HG02763 (cell line): ENCODE results near the gene ROR1.
"Not testable (repeated sequence)": the region's sequence is repeated elsewhere in the genome, so short reads cannot be mapped to it uniquely, and the experiment has no call there.

Experiments used
- ATAC-seq: cut with Tn5 transposase; IDR thresholded peaks from one replicate; pipeline ENCODE4 v1.9.1; 2021; ENCODE audit warnings: mild to moderate bottlenecking, moderate library complexity; ENCODE audit not compliant: unreplicated experiment

ROR1 gene

DNA sequence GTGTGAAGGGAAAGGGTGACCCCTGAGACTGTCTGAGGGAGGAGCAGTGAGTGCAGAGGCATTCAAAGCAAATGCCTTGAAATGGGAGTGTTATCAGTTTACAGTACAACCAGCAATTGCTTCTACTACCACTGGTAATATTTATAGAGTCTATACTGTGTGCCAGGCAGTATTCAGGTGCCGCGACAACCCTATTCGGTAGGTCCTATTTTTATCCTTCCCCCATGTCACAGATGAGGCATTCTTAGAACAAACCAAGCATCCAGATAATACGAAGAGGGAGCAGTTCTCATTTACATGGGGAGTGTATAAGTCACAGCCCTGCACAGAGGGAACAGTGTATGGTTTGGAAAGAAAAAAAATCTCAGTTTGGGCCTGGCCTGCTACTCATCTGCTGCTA, 18.3 kb downstream of the ROR1 start:
- no peak for ATAC-seq

DNA sequence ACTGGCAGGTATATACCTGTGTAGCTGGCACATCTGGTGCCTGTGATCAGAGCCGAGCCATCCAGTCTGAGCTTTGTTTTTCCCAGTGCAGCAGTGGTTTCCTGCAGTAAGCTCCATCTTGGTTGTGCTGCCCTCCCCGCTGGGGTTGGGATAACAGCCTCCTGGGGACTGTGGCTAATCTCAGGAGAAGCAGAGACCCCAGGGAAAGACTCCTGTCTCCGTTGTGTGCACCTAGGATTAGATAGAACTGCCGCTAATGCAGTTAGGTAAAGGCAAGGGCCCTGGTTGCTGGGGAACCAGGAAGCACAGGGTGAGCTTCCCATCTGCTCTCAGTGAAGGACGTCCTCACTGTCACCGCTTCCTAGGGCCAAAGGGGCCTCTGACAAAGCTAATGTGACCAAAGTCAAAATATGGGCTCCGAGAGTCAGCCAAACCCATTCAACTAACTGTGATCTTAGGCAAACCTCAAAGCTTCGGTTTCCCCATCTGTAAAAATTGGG, 20.0 kb downstream of the ROR1 start:
- no peak for ATAC-seq

DNA sequence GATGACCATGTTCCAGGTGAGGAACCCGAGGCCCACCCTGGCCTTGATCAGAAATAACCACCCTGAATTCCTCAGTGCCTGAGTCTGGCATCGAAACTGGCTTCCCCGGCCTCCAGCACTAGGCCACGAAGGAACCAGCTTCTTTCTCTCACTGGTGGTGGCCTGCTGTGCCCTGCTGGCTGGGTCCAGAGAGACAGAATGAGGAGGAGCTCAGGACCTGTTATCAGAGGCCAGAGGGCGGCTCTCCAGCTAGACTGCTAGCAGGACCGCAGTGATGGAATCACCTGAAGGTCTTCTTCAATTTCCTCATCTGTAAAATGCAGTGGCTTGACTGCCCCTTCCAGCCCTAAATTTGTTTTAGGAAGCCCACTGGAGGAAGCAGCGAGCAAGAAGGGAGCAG, 20.5 kb downstream of the ROR1 start:
- no peak for ATAC-seq

DNA sequence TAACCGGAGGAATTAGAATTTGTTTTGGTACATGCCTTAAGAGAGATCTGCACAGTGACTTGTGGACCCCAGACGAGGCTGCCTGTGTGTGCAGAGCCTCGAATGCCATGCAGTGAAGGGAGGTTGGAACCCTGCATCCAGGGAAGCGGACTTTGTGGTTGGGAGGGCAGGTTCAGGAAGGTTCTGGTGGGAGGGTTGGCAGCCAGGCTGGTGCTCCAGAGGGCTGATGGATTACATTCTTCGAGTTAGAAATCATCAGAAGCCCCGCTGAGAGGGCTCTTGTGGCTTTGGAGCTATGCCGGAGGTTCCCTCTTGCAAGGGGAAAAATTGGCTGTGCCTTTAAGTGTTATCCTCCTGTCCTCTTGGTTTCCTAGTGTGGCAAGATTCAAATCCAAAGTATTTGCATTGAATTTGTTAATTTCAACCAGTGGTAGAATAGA, 21.1 kb downstream of the ROR1 start:
- ATAC-seq: no peak

DNA sequence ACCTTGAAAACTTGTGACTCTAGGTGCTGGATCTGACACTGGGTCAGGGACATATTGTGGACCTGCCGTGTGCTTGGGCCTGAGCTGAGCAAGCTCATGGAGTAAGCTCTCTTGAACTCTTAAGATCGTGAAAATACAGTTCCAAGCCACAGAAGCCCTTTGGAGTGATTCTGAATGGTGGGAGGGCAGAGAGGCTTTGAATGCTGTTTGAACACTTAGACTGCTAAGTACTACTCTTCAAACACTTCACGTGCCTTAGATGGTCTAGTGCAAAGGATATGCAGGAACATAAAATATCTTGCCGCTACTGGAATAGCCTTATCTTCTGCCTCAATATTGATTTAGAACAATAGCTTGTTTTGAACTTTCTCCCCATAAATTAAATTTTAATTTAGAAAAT, 21.6 kb downstream of the ROR1 start:
- ATAC-seq: no peak

DNA sequence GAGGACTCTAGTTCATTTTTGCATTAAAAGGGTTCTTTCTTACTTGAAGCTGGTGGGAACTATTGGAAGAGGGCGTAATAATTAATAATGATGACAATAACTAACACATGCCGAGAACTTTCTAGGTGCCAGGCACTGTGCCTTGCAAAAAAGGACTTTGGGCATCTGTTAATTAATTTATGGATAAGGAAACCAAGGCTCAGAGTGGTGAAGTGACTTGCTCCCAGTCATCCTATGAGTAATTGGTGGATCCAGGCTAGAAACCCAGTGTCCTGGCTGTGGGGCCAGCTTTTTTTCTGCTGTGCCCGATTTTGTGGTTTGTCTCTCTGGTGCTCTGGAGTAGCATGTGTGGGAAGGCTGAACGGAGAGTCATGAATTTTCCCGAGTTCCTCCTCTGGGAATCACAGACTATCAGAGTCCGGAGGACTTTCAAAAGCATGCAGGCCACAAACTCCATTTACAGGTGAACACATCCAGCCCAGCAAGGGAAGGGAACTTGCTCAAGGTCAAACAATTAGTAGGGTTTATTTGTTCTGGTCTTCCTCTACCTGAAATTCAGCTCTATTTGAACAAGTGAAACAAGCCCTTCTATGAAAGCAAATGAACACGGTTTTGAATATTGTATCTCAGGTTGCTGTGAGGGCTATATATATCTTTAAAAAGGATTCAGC, 23.4 kb downstream of the ROR1 start:
- no peak for ATAC-seq

DNA sequence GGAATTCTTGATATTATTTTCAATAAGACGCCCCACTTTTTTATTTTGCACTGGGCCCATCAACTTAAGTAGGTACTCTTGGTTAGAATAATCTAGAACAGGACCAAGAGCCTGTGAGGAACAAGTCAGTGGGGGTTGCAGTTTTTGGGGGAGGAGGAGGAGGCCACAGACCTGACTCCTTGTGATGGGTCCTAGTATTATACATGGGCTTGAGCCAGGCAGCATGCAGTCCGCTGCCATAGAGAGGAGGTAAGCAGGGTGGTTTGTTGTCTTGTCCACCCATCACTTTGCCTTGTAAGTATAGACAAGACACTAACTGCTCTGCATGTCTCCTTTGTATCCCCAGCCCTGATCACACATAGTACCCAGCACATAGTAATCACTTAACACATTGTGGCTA, 24.5 kb downstream of the ROR1 start:
- no peak for ATAC-seq

DNA sequence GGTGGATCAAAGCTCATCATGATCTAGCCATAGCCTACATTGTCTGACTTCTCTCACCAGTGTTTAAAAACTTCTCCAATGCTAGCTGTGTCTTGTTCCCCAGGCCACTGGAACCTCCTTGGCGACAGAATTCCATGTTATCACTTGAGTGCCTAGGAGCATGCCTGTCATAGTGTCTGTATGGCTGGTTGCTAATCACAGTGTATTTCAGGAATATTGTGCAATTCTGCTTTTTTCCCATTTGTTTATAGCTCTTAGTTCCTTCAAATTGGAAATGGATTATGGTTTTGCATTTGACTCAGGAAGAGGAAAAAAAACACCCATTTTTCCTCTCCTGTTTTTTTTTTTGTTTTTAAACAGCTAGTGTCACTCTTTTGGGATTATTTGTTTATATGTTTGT, 25.5 kb downstream of the ROR1 start:
- no peak for ATAC-seq

DNA sequence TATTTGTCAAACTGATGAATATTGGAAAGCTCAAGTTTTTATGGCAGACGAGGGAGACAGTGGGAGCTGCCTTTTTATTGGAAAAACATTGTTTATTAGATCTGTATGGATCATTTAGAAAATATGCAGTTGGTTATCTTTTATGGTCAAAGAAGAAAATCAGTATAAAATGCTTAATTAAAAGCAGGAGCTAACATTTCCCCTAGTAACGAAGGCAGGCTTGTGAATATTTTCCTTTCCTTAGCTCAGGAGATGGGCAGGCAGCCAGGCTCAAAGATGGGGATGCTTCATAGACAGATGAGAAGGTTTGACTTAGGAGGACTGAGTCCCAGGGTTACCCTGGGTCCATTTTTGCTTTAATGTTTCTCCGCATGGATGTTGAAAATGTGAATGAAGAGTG, 26.0 kb downstream of the ROR1 start:
- ATAC-seq: no peak

DNA sequence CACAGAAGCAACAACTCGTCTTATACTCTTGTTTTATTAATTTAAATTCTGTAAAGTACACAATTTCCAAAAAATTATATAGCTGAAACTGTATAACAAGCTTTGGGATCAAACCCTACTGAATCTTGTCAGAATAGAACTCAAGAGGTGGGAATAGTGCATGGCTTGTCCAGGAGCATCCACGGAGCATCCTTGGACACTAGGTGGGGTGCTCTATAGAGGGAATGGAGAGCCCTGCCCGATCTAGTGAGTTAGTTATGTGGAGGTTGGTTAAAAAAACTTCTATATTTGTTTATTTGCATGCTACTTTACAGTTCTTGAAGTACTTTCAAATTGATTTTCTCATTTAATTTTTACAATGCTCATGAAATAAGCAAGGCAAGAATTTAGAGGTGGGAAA, 28.3 kb downstream of the ROR1 start:
- no peak for ATAC-seq

DNA sequence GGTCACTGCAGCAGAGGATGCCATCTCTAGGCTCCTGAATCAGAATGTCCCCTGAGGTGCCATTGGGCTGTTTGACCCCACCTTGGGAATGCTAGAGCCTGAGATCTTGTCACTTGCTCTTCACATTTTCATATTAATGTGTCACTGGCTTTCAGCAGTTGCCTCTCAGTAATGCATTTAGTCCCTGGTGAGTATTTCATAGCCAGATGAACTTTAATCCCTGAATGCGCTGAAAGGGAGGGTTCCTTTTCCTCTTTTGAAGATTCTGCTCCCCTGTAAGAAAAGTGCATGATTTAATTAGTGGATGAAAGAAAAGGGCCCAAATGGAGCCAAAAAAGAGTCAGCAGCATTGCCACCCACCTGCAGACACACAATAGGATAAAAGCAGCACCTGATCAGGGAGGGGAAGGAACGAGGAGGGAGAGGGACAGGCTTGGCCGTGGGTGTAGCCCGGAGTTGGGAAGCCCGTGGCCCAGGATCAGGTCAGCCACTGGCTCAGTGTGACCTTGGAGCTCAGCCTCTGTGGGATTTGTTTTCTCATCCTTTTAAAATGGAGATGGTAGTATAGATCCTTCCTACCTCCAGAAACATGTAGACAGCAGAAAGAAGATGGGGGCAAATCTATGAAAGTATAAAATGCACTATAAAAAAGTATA, 31.1 kb downstream of the ROR1 start:
- ATAC-seq: no peak

DNA sequence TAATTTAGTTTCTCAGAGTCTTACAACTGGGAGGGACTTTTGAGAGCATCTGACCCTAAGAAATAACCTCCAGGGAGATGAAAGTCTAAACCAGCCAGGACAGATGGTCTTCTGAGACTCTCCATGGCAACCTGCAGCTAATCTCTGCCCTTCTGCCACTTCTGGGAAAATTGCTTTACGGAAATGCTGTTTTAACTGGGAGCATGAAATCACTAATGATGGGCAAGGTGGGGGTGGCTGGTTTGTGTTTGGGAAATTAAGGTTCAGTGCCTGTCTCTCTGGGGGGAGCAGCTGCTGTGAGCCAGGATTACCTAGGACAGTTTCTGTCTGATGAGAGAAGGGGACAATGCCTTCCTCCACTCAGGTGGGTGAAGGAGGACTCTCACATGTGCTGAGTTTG, 33.2 kb downstream of the ROR1 start:
- ATAC-seq: no peak

DNA sequence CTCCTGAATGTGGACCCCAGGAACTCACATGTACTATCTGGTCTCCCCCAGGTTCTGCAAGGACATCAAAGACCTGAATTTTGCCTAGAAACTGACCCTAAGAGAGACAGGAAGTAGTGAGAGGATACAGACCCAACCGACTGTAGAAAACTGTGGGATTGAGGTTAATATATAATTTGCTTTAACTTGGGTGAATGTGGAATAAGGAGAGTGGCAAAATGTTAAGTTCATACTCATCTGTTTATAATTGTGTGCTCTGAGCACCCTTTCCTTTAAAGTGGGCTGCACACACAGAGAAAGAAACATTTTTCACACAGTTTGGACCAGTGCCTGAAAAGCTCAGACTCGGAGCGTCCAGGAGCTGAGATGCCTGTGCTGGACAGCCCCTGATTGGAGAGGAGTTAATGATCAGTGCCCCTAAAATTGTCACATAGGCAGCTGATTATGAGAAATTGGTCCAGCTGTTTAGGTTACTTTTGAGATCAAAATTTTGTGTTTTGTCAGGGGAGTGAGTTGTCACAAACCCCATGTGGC, 37.2 kb downstream of the ROR1 start:
- ATAC-seq: no peak

DNA sequence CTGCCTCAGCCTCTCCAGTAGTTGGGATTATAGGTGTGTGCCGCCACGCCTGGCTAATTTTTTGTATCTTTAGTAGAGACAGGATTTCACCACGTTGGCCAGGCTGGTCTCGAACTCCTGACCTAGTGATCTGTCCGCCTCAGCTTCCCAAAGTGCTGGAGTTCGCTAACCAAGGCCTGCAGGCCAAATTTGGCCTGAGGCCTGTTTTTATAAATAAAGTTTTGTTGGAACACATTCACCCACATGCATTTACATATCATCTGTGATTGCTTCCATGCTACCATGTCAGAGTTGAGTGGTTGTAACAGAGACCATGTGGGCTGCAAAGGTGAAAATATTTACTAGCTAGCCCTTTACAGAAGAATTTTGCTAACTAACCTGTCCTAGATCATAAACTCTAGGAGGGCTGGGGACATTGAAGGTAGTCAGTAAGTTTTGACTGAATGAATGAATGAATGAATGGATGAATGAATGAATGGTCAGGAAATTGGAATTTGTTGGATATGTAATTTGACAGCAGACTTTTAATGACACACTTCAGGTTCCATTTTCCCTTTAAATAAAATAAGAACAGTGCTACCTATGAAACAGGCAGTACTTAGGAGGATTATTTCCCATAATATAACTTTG, 38.4 kb downstream of the ROR1 start:
- ATAC-seq: no peak

DNA sequence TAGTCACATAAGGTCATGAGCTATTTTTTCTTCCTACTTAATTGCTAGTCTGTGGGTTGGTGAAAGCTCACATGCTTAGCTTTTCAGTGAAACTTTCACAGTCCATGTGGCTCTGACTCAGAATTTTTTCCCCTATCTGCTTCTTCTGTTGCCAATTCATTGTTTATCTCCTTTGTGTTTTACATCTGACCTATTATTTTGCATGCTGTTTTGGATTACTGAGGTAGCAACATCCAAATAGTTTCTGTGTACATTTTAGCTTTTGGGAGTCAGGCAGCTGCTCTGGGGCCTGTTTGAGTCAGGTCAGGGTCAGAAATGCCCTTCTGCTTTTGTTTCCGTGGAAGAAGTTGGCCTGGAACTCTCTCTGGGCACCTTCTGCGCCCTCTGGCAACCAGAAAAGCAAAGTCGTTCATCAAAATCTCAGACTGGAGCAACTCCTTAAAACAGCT, 40.0 kb downstream of the ROR1 start:
- ATAC-seq: no peak

DNA sequence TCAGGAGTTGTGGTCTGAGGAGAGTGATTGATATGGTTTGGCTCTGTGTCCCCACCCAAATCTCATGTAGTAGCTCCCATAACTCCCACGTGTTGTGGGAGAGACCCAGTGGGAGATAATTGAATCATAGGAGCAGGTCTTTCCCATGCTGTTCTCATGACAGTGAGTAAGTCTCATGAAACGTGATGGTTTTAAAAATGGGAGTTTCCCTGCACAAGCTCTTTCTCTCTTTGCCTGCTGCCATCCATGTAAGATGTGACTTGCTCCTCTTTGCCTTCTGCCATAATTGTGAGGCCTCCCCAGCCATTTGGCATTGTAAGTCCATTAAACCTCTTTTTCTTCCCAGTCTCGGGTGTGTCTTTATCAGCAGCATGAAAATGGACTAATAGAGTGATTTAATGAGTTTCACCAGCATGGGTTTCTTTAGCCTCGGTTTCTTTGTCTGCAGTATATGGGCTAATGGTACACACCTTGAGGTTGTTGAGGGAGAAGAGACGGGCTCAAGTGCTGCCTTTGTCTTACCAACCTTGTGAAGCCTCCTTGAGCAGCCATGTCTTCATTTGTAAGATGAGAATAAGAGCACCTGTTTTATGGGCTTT, 42.5 kb downstream of the ROR1 start:
- ATAC-seq: not testable (repeated sequence)

DNA sequence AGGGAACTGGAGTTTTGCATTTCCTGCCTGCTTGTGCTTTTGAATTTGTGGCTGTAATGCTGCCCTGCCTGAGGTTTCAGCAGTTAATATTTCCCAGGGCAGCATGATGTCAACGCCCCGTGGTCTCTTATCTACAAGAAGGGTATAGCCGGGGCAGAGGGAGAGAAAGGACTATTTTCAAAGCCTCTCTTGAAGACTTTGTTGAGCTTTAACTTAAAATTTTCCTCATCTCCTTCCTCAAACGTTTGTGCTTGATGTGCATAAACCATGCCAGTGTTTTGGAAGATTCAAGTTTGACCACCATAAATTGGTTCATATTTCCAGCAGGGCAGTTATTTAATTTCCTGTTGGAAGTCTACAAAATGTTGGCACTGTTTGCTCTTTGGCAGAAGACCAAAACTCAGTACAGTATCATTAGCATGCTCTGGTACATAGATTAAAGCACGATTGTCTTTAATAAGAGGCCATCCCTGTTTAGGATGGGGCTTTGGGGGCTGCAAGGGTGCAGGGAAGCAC, 43.4 kb downstream of the ROR1 start:
- ATAC-seq: no peak

DNA sequence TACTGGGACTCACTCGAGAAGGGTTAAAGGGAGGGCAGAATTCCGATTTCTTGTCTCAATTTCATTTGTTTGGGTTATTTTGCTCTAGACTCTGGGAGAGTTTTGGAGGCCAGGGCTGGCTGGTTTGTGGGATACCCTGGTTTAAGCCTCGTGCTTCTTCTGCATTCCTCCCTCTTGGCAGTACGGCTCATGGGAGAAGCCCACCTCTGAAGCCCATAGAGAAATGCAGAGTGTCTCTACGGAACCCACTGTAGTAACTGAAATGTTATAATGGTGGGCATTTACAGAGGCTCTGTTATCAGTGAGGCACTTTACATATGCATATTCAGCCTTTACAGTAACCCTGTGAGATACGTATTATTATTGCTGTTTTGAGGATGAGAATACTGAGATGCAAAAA, 43.9 kb downstream of the ROR1 start:
- no peak for ATAC-seq

DNA sequence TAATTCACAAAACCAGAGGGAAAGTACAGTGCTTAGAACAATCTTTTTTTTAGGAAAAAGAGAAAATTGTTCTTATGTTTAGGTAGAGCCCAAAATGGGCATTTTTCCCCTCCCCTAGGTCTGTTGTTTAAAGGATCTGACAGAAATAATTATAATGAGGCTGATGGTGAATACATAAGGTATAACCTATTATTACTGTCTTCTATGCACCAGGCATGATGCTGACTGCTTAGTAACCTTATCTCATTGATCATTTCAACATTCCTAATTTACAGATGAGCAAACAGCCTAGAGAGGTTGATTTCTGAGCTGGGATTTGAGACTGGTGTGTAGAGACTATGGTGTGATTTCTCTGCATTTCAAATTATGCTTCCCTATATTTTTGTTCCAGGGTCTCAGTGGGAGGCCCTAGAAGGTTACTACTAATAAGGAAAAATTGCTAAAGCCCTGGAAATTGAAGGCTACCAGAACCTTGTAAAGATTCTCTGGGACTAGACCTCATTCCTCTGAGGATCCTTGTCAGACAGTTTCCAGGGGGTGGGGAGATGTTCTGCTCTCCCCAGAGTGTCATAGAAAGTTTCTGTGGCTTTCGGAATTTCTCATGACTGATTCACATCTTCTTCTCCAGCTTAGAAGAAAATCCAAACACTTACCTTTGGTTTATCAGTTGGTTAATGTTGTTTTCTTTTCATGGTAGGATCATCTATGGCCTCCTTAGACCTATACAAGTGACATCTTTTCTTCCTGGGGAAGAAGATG, 44.9 kb downstream of the ROR1 start:
- no peak for ATAC-seq

DNA sequence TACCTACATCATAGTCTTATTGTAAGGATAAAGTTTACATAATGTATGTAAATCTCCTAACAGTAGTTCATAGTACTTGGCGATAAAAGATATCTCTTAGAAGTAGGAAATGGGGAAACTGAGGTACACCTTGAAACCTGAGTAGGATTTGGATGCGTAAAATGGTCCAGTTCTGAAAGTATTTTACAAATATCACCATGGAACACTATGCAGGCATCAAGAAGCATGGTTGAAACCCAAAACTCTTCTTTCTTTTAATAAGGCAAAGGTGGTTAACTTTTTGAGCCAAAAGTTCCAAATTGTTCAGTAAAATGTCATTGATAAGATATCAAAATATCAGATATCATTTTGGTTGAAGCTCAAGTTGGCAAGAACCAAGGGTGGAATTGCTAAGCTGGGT, 46.0 kb downstream of the ROR1 start:
- no peak for ATAC-seq
